AG04450 (cell line): ENCODE results near the gene HIP1. TPM values are rescaled to one million over a fixed set of nuclear protein-coding genes. Genes with fewer than 3 reads are reported as not detected.
"Not testable (repeated sequence)": the region's sequence is repeated elsewhere in the genome, so short reads cannot be mapped to it uniquely, and the experiment has no call there.

Experiments
- CTCF ChIA-PET: fragments of 300-600, 350-600 bp; formaldehyde crosslinking; extraction: SDS; loops from one replicate; lab custom pipeline; 2022; ENCODE audit warnings: antibody characterized with exemption, inconsistent platforms; lab: Charles Lee
- POLR2A ChIA-PET: fragments of 350-600 bp; formaldehyde crosslinking; extraction: SDS; loops from one replicate; lab custom pipeline; 2021; ENCODE audit warnings: antibody characterized with exemption, inconsistent platforms; lab: Yijun Ruan, JAX
- DNase-seq: peaks from one replicate; pipeline ENCODE4 v3.0.0-alpha.2; 2011; ENCODE audit warnings: low read depth, low spot score
- H3K27ac ChIP-seq: one replicate; pipeline ENCODE4 v1.5.1; 2012; ENCODE audit warnings: low read depth, low read length, control low read depth
- H3K27me3 ChIP-seq: one replicate; pipeline ENCODE4 v1.6.0; 2012; ENCODE audit warnings: low read length; ENCODE audit not compliant: control insufficient read depth, insufficient read depth
- H3K4me3 ChIP-seq: 2 replicates; pipeline ENCODE4 v1.5.1; 2011; ENCODE audit warnings: mild to moderate bottlenecking, low read depth, low read length, control low read depth
- H3K9me3 ChIP-seq: 2 replicates; pipeline ENCODE4 v1.5.1; 2012; ENCODE audit warnings: low read length; ENCODE audit not compliant: control insufficient read depth, insufficient read depth
- CTCF ChIP-seq: IDR thresholded peaks from 2 replicates; pipeline ENCODE4 v1.5.1; 2011; ENCODE audit warnings: low read depth, low read length, control low read depth, inconsistent platforms
- polyA plus RNA-seq: library from polyadenylated mRNA; depleted of rRNA; stranded (reverse); fragments of >200 nt; gene quantifications from 2 replicates; pipeline ENCODE4 v1.2.3, GENCODE V29; 2011

The HIP1 gene
- polyA plus RNA-seq, 1 experiment: 13.7 TPM

DNA sequence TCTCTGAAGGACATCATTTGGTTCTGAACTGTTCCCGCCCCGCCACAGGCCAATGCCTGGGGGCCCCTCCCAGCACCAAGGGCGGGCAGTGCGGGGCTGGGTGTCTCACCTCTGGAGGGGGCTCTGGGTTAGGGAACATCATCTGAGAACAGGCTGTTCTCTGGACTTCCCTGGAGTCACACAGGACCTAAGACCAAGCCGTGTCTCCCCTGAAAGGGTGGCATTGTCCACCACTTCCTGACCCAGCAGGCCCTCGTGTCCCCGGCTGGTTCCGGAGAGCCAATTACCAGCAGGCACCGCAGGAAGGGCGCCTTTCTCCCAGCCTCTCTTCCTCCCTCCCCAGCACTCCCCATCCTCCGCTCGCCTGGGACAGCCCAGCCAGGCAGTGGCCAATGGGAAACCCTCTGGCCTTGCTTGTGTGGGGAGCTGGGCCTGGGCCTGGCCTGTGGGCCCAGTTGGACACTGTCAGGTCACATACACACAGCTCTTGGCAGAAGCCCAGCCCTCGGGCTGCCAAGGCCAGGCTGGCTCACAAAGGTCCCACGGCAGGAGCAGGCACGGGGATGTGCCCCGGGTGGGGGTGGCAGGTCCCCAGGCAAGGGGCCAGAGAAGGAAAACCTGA is 127.1 kb downstream of the HIP1 start:
- H3K27me3 ChIP-seq: no peaks in the 10 kb centered on the region
- POLR2A ChIA-PET: no interaction called here
- DNase-seq: no peak
- no peaks in the 10 kb centered on the region for H3K9me3 ChIP-seq
- no peak overlapping the region for H3K27ac ChIP-seq
- no peak for TF ChIP-seq CTCF
- H3K4me3 ChIP-seq: no peak overlapping the region
- CTCF ChIA-PET: no interaction called here

- H3K27ac ChIP-seq, H3K27me3 ChIP-seq, DNase-seq, H3K4me3 ChIP-seq, H3K9me3 ChIP-seq, CTCF ChIA-PET: not testable (repeated sequence)
- POLR2A ChIA-PET: interaction anchor here (0.6 kb wide), 1 partner anchor 42 kb away, joined by 5 read pairs; no protein-coding TSS in a partner anchor
These were observed 129.3 kb downstream of the HIP1 start for GRCh38 chr7:75609416-75609815.

DNA sequence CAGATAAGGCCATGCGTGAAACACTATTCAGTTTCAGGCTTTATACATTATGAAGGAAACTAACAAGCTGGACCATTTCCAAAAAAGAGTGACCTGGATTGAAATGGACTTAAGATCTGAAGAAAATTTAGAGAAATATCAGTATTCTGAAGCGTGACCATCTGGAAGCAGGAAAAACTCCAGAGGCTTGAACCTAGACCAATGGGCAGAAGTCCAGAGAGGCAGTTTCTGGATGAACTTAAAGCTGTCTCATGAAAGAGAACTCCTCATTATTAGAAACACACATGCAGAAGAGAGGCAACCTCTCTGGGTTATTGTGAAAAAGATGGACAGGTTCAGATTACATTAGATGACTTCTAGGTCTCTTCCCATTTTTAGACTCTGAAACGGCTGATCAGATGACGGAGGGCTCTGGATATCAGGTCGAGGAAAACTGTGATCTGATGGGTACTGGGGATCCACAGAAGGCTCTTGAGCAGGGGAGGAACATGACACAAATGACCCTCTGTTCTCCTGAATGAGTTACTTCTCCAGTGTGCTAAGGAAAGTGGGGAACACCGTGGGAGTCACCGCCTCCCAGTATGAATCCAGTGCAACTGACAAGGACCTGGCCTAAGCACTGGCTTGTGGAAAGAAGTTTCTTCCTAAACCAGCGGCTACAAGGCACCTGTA is 130.2 kb downstream of the HIP1 start:
- ChIA-PET POLR2A (no interaction called here), CTCF (no interaction called here)
- DNase-seq: no peak
- Histone ChIP-seq H3K27me3 (no peaks in the 10 kb centered on the region), H3K27ac (no peak overlapping the region), H3K9me3 (no peaks in the 10 kb centered on the region), H3K4me3 (no peak overlapping the region)
- TF ChIP-seq CTCF: no peak

- TF ChIP-seq CTCF: no peak
- ChIA-PET CTCF (no interaction called here), POLR2A (no interaction called here)
- no peaks in the 10 kb centered on the region for H3K27me3 ChIP-seq
- DNase-seq: no peak
- no peak overlapping the region for H3K27ac ChIP-seq
- H3K4me3 ChIP-seq: no peak overlapping the region
- H3K9me3 ChIP-seq: no peaks in the 10 kb centered on the region; the same call in 1 of the 2 replicates
These were observed 134.3 kb downstream of the HIP1 start for GRCh38 chr7:75604408-75604807.

- H3K27me3 ChIP-seq, H3K9me3 ChIP-seq, DNase-seq, H3K27ac ChIP-seq, POLR2A ChIA-PET, H3K4me3 ChIP-seq: not testable (repeated sequence)
- CTCF ChIA-PET: interaction anchor here (0.5 kb wide), 1 partner anchor 13 kb away, joined by 3 read pairs; no protein-coding TSS in a partner anchor
These were observed 135.9 kb downstream of the HIP1 start for GRCh38 chr7:75602831-75603230.

DNA sequence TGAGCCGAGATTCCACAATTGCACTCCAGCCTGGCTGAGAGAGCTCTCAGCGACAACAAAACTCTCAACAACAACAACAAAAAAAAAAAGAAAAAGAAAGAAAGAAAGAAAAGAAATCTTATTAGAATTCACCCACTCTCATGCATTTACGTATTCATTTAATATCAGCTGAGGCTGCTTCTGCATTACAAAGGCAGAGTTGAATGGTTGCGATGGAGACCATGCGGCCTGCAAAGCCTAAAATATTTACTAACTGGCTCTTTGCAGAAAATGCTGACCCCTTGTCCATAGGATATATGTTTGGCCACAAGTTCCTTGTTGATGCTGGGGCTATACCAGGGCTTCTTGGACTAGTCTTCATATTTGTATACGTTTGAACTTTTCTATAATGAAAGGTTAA is 137.2 kb downstream of the HIP1 start:
- Histone ChIP-seq H3K4me3 (no peak overlapping the region), H3K9me3 (no peaks in the 10 kb centered on the region; the same call in 1 of the 2 replicates), H3K27ac (no peak overlapping the region), H3K27me3 (no peaks in the 10 kb centered on the region)
- DNase-seq: no peak
- no peak for TF ChIP-seq CTCF
- ChIA-PET CTCF (no interaction called here), POLR2A (no interaction called here)

- H3K9me3 ChIP-seq, CTCF ChIA-PET, H3K27ac ChIP-seq, H3K27me3 ChIP-seq, DNase-seq, POLR2A ChIA-PET, H3K4me3 ChIP-seq: not testable (repeated sequence)
These were observed 138.0 kb downstream of the HIP1 start for GRCh38 chr7:75600748-75601147.
